Measurements from ENCODE around the gene FAM219A.

The FAM219A gene

DNA sequence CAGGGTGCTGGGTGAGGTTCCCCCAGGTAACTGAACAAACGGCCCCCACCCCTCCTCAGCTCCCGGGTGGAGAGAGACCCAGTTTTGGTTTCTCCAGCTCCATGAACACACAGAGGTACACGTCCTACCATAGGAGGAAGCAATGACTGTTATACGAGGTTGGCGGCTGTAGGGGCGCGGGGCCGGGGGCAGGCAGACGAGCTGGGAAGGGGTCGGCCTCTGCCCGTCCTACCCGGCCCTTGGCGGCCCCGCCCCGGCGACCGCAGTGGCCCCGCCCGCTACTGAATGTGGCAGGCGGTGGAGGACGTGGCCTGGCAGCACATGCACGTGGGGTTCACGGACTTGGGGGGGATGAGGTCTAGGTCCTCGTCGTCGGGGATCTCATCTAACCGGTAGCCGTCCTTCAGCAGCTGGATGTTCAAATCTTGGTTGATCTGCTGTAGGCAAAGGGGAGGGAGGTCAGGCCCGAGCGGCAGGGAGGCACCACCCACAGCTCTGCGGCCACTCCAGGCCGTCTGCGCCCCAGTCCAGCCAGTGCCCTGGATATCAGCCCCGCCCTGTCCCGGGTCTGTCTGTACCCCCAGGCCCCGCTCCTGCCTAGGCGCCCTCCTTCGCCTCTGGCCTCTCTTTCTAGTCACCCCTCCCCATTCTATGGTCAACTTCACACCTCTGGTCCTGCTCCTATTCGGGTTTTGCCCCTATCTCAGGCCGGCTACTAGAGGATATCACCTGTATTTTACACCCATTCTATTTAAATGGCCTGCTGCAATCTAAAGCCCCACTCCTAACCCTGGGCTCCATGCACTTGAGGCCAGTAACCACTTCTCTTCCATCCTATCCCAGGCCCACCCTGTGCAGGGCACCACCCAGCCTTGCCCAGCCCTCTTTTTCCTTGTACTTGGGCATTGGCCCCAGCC, 57.4 kb downstream of the FAM219A start:
- DNase-seq (ENCODE audit: low read depth): no peak

DNA sequence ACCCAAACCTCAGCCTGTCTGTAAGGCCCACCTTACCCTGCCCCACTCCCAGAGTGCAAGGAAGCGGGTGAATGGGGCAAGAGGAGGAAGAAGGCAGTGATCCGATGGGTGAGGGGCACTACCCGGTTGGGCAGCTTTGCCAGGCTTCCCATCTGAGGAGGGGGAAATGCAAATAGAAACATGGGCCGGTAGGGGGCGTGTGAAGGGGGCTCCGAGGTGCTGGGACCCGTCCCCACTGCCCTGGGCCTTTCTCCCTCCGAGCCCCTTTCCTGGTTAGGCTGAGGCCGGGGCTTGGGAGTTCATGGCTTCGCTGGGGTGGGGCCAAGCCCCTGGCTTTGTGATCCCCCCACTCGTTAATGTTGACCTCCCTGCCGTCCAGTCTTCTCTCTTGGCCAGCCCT, 58.1 kb downstream of the FAM219A start:
- DNase-seq (ENCODE audit: low read depth): no peak

DNA sequence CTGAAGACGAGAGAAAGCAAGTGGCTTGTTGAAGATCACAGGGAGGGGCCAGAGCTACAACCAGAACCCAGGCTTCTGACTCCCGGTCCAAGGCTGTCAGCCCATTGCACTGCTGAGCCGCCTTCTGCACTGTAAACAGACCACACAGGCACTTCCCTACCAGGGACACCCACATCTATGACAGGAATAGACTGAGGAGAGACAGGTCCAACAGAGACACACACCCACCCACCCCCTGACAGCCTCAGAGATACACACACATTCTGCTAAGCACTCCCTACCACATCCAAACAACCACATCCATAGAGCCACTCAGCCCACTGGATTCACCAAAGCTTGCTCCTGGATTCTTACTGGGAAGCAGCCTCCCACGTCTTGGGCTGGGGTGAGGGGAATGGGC, 58.6 kb downstream of the FAM219A start:
- DNase-seq (ENCODE audit: low read depth): no peak

DNA sequence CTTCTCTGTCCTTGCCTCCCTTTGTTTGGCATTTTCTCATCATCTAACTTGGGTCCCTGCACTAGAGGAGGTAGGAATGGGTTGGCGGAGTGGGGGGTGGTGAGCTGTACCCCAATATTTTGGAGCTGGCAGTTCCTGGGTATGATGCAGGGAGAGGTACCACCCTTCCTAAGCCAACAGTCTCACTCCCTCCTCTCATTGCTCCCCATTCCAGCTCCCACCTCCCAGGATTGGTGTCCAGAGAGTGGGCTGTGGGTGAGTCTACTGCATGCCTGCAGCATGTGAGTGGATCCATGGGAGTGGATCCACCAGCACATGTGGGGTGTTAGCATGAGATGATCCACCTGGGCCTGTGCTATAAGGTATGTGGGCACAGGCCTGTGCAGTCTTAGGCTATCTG, 59.5 kb downstream of the FAM219A start:
- DNase-seq (ENCODE audit: low read depth): no peak

DNA sequence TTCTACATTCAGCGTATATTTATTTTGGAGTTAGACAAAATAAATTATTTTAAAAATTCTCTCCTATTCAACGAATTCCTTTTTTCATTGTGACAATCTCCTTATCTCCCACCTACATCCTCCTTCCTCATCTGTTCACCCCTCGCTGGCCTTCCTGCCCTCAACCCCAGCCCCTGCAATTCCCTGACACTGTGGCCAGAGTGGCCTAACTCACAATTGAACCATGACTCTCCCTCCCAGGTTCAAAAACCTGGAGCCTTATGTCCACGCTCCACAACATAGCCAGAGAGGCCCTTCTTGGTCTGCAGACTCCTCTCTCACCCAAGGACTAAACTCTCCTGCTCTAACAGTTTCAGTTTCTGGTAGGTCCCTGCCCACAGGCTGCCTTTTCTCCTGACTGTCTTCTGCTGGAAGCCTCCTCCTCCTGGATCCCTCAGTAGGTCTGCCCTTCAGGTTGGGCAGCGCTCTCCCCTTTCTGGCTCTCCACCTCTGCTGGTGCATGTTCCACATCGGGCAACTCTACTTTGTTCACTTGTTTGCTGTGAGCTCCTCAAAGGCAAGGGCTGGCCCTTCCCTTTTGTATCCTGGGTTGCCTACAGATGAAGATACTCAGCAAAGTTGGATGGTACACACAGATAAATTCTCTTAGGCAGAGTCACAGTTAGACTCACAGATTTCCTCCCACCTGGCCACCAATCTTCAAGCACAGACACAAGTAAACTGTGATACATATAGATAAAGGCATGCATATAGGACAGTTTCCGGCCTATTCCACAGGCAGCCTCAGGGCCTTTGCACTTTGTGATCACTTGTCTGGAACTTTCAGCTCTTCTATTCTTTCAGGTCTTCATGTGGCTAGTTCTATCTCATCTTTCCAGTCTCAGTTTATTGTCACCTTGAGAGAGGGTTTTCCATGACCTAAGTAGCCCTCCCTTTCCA, 61.8 kb downstream of the FAM219A start:
- no peak for DNase-seq (ENCODE audit: low read depth)

DNA sequence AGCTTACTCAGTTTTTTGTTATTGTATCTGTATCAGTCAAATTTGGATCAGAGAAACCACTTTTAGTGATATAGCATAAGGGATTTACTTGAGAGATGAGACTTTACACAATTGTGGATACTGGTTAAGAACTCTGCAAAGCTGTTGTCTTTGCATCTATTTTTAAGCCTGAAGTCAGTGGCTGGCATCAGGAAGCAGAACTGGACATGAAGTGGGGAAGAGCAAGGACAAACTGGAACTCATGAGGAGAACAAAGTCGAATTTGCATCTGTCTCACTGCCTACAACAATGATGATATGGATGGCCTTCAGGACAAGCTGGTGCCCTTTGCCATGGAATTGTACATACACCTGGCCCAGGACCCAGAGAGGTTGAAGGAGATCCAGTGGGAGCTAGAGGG, 65.9 kb downstream of the FAM219A start:
- no peak for DNase-seq (ENCODE audit: low read depth)

DNA sequence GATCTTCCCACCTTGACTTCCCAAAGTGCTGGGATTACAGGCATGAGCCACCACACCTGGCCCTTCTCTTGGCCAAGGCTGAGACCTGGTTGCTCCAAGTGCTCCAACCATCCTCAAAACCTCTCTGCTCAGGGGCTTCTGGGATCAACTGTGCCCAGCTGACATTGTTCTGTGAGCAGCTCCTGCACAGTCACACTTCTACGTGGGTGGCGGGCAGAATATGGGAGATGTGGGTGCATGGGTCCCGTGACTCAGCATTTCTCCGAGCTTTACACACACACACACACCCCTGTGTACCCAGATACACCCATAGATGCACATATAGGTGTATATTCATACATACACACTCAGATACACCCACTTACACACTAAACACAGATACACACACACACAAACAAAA, 71.1 kb downstream of the FAM219A start:
- DNase-seq (ENCODE audit: low read depth): no peak

DNA sequence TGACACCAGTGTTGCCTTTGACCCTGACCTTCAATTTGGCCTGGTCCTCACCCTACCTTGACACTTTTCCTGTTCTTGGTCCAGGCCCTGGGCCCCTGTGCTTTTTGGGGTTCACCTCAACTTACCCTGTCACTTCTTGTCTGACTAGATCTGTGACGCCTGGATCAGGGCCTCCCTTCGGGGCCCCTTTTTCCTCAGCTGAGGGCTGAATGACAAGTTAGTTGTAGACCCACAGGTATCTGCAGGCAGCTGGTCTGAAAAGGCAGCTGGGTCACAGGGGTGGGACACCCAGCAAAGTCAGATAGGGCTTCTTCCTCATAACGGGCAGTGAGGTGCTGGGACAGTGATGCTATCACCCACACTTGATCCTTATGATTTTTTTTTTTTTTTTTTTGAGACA, 71.7 kb downstream of the FAM219A start:
- no peak for DNase-seq (ENCODE audit: low read depth)

DNA sequence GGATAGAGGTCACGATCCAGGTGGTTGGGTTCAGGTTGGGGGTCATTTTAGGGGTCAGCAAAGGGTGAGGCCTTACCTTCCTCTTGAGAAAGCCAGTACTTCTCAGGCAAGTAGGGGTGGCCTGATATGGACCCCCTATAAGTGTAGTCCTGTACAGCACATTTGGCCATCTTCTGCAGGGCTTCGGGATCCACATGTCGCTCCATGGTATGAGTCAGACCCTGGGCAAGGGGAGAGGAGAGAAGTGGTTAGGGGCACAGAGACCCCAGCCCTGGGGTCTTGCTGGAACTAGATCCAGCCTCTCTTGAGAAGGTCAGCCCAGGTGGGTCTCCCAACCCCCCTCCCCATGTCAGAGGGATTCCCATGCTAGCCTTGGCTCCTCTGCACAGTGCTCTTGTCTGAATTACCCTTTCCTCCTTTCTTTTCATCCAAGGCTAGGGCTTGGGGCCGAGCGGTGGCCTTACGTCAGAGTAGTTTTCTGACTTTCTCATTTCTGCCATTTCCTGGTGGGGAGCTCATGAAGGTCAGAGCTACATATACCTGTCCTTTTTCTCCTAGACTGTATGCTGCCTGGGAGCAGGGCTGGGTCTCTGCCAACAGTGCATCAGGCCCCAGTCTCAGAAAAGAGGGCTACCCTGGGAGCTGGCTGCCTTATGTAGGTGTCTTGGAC, 72.7 kb downstream of the FAM219A start:
- no peak for DNase-seq (ENCODE audit: low read depth)

DNA sequence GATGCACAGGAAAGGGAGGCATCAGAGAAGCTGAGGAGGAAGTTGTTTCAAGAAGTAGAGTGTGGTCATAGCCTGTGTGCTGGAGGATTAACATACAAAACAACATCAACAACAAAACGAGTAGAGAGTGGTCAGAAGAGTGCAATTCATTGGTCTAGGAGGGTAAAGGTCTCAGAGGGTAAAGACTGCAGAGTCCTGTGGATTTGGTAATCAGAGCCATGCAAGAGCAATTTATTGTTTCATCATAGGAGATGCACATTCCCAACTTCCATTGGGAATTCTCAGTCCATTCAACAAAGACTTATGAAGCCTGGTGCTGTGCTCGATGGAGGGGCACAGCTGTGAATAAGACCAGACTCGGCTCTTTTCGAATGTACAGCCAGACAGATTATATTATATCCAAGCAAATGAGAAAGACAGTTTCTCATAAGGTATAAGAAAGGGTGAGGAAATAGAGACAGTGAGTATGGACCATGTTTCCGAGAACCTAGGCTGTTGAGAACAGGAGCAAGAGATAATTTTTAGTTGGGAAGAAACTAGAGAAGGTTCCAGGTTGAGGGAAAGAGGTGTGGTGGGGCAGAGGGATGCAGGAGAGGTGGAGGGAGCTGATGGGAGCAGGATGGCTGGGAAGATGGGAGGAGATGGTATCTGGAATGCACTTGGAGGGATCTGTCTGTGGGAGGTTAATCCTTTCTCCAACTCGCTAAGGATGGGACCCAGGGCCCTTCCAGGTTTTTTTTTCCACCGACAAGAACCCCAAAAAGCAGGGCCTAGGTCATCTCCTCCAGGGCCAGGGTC, 73.8 kb downstream of the FAM219A start:
- DNase-seq (ENCODE audit: low read depth): no peak

DNA sequence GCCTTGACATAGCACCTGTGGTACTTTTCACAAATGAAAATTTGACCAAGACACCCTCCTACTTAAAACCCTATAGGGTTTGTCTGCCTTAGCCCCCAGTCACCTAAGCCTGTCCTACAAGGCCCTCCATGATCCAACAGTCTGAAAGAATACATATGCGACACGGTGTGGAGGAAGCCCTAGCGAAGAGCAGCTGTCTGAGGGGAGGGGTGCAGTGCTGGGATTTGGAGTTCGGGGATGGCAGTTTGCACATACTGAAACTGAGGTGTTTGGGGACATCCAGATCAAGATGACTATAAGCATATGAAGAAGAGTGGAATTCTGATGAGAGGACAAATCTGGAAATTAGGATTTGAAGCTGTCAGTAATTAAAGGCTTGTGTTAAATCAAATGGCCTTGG, 74.5 kb downstream of the FAM219A start:
- DNase-seq (ENCODE audit: low read depth): no peak

DNA sequence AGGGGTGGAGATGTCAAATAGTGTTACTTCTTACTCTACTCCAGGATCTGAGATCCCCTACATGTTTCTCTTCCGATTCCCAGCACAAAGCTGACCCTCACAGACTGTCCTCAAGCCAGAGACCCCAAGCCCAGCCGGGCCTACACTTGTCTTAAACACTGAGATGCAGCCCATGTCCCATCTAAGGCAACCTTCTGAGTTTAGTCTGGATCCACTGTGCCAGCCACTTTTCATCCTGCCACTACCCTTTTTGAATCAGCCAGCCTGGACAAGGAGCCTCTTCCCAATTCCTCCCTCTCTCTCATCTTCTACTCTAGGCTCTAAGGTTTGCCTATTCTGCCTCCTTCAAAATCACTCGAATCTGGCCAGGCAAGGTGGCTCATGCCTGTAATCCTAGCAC, 75.5 kb downstream of the FAM219A start:
- DNase-seq (ENCODE audit: low read depth): no peak

DNA sequence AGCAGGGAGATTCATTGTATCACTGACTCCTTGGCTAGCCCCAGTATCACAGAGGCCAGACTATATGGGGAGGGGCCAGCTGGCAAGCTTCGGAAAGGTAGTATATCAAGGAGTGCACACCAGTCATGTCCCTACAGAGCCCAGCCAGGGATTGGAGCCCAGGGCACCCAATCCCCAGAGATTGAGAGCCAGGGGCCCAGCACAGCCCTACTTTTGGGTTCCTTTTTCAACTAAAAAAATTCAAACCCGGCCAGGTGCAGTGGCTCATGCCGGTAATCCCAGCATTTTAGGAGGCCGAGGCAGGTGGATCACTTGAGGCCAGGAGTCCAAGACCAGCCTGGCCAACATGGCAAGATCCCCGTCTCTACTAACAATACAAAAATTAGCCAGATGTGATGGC, 76.3 kb downstream of the FAM219A start:
- DNase-seq (ENCODE audit: low read depth): no peak

DNA sequence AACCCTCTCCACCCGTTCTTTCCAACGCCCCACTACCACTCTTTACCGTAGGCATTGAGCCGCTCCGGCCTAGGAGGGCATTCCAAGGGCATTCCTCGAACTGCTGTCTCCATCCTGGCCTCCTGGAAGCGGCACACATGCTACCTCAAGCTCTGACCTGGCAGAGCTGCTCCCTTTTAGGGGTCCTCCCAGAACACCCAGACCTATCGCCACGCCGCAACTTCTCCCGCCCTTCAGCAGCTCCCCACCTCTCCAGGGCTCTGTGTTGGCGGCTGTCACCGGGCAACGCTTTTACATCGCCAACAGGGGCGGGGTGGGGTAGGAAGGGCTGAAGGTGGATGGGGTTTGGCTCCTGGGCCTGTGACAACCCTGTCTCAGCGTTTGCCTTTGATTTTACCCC, 77.0 kb downstream of the FAM219A start:
- no peak for DNase-seq (ENCODE audit: low read depth)

DNA sequence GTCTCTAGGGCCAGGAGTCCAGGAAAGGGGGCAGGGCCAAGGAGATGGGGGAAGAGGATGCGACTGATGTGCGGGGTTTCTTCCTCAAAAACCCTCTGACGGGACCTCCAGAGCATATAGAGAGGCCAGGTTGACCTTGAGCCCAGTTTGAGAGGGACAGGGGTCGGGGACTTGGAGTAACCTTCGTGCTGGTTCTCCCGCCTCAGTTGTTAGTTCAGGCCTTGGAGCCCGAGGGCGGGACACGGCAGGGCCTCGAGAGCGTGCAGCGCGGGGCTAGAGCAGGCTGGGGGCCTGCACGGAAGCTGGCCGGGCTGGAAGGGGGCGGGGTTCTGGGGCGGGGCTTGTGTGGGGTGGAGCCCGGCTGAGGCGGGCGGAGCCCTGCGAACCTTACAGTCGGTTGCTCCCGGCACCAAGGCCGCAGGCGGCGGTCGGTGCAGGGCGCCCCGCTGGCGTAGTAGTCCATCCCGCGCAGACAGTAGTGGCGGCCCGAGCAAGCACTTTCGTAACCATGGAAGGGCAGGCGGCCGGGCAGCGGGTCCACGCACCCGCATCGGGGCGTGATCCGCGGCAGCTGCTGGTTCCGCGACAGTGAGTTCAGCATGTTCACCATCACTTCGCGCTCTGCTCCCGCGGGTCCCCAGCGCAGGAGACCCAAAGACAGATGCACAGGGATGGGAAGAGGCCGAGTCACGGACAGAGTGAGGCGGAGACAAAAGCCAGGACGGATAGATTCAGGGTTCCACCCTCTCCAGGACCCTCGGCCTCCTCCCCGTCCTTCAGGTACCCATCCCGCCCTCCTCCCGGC, 77.7 kb downstream of the FAM219A start:
- DNase-seq (ENCODE audit: low read depth): peak; percentile 53

DNA sequence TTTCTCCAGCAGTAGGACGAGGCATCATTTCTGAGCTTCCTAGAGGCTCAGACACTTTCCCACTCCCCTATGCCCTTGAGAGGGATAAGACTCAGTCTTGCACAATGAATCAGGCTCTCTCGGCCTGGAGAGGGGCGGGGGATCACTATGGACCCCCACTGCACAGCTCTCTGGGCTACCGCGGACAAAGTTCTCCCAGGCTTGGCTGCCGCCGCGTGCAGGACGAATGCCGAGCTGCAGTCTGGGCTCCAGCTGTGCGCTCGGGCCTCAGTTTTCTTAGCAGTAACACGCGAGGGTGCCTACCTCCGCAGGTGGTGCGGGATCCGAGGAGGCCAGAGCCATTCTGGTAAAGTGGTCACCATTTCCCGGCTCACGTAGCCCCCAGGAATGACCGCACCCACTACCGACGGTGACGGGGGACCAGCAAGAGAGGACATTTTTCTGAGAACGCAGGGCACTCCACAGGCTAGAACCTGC, 78.3 kb downstream of the FAM219A start:
- no peak for DNase-seq (ENCODE audit: low read depth)

DNA sequence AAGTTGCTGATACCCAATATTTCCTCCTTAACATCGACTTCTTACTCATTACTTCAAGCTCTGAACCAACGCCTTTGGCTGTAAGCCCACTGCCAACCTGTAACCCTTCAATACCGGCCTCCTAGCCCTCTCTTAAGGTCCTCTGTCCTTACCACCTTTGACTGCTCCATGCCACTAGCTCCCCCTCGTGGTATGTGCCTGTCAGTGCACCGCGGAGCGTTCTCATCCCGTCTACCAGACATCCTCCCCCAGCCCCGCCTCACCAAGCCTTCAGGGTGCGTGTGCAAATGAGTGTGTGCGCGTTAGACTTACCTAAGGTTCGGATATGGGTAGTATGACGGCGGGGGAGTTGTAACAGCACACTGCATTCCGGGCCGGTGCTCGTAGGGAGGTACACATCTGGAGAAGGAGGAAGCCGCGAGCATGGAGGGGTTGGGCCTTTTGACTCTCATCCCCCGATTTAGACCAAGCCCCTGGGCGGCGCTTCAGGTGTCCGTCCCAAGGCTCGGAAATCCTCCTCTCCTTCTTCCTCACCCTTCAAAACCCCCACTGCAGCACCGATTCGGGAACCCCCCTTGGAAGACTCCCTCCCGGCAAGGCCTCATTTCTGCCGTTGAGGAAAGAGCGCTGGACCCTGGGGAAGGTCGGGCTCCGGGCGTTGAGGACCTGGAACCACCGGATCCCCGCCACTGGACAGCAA, 78.9 kb downstream of the FAM219A start:
- peak; percentile 76 for DNase-seq (ENCODE audit: low read depth)

DNA sequence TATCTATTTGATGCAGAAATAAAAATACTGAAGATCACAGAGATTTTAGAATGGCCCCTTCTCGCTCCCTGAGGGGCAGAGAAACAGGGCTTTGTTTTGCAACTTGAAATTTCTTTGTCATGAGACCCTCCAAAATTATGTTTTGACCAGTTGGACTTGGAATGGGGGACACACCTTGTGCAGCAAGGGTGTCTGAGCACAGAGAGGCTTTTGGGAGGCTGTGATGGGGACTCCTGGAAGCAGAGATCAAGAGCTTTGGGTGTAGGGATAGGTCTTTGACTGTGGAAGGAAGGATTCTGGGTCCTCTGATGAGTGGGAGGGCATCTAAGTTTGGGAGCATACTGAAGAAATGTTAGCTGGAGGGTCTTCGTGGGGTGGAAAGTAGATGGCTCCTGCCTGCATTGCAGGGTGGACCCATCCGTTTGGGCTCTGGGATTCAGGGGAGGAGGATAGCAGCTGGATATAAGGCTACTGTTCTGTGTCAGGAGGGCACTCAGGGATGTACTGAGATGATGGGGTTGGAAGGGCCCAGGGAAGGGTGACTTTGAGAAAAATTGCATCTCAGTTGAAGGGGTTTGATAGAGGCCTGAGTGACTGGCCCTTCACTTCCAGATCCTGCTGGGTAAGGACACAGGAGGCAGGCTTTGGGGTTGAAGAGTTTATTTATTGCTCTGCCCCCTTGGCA, 79.9 kb downstream of the FAM219A start:
- DNase-seq (ENCODE audit: low read depth): no peak

DNA sequence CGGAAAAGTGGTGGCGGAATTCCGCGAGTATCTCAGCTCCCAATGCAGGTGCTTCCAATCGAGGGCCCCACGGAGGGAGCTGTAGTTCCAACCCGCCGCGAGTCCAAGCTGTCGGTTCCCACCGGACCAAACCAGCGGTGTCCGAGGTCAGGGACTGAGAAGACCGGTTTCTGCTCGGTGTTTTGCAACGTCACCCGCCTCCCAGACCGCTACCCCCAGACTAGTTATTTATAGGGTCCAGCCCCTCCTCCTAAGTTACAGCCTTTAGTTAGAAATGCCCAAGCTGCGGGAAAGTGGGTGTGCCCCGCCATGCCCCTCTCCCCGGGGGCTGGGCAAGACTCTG, 81.0 kb downstream of the FAM219A start:
- DNase-seq (ENCODE audit: low read depth): no peak

Measured in fibroblast of the conjunctiva (primary cell).